GM12891 (cell line): ENCODE results near the gene CTTN.
A peak's percentile ranks its signal among the peaks of the same experiment; 100 is the strongest.

Experiments used
- DNase-seq: peaks from one replicate; pipeline ENCODE4 v3.0.0; 2011; ENCODE audit warnings: low spot score; ENCODE audit not compliant: insufficient read length
- FAIRE-seq: peaks from 2 replicates; lab custom pipeline; 2011; peaks lifted over from hg19 to GRCh38; lab: Jason Lieb, UNC
- PAX5 ChIP-seq: IDR thresholded peaks from 2 replicates; pipeline ENCODE4 v1.6.1; 2011; ENCODE audit warnings: low read length, moderate library complexity, mild to moderate bottlenecking; ENCODE audit not compliant: insufficient read depth, severe bottlenecking
- POLR2A ChIP-seq: IDR thresholded peaks from 2 replicates; pipeline ENCODE4 v1.6.1; 2011; ENCODE audit warnings: low read depth, low read length, control low read depth
- POLR2AphosphoS5 ChIP-seq: IDR thresholded peaks from 2 replicates; pipeline ENCODE4 v1.6.1; 2011; ENCODE audit warnings: low read depth, low read length, control low read depth
- POU2F2 ChIP-seq: IDR thresholded peaks from 2 replicates; pipeline ENCODE4 v1.6.1; 2011; ENCODE audit warnings: low read depth, mild to moderate bottlenecking, control low read depth, low read length, moderate library complexity
- SPI1 ChIP-seq: IDR thresholded peaks from 2 replicates; pipeline ENCODE4 v1.6.1; 2011; ENCODE audit warnings: low read depth, low read length, control low read depth
- TAF1 ChIP-seq: IDR thresholded peaks from 2 replicates; pipeline ENCODE4 v1.6.1; 2011; ENCODE audit warnings: low read depth, low read length, control low read depth

CTTN gene

GRCh38 chr11:70423523-70424505 lies 25.5 kb downstream of the CTTN start:
- FAIRE-seq = peak; percentile 90
- no peak for TF ChIP-seq PAX5
- peak; percentile 57; the same call in 1 of the 2 replicates for TF ChIP-seq POU2F2
- TF ChIP-seq POLR2AphosphoS5 = 0 out of 2 replicates have a peak, but pooled peaks have one; percentile 29
- DNase-seq = peak; percentile 71

- DNase-seq (peak; percentile 51), FAIRE-seq (peak; percentile 90)
- TF ChIP-seq POLR2A (no peak), SPI1 (peak; percentile 37; the same call in 1 of the 2 replicates), POU2F2 (peak; percentile 80), POLR2AphosphoS5 (no peak), PAX5 (no peak), TAF1 (no peak)
Measured at GRCh38 chr11:70424765-70425344, 26.5 kb downstream of the CTTN start.

DNA sequence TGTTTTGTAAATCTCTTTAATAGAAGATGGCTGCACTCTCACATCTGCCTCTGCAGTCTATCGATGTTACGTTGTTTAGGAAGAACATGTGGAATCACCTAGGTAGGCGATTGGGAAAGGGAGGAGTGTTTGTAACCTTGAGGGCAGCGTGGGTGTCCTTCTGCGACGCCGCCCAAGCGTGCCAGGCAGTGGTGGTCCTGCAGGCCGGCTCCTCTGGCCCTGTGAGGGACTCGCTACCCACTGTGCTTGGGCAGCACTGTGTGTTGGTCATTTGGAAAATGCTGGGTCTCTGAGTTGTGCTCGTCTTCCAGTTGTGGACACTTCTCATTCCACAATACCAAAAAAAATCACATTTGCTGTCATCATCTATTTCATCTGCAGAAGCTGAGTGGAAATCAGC lies 29.1 kb downstream of the CTTN start:
- FAIRE-seq = no peak
- no peak for TF ChIP-seq POLR2AphosphoS5
- no peak for TF ChIP-seq TAF1
- no peak for TF ChIP-seq POU2F2
- no peak for TF ChIP-seq POLR2A
- TF ChIP-seq SPI1 = no peak
- TF ChIP-seq PAX5 = no peak
- DNase-seq = no peak

GRCh38 chr11:70428701-70429427 lies 30.5 kb downstream of the CTTN start:
- TF ChIP-seq TAF1 (no peak), SPI1 (no peak), POLR2AphosphoS5 (no peak), POU2F2 (no peak), PAX5 (no peak), POLR2A (no peak)
- DNase-seq = no peak
- FAIRE-seq = no peak

GRCh38 chr11:70429428-70429705 lies 31.0 kb downstream of the CTTN start:
- FAIRE-seq (no peak), DNase-seq (no peak)
- TF ChIP-seq SPI1 (no peak), POU2F2 (no peak)

DNA sequence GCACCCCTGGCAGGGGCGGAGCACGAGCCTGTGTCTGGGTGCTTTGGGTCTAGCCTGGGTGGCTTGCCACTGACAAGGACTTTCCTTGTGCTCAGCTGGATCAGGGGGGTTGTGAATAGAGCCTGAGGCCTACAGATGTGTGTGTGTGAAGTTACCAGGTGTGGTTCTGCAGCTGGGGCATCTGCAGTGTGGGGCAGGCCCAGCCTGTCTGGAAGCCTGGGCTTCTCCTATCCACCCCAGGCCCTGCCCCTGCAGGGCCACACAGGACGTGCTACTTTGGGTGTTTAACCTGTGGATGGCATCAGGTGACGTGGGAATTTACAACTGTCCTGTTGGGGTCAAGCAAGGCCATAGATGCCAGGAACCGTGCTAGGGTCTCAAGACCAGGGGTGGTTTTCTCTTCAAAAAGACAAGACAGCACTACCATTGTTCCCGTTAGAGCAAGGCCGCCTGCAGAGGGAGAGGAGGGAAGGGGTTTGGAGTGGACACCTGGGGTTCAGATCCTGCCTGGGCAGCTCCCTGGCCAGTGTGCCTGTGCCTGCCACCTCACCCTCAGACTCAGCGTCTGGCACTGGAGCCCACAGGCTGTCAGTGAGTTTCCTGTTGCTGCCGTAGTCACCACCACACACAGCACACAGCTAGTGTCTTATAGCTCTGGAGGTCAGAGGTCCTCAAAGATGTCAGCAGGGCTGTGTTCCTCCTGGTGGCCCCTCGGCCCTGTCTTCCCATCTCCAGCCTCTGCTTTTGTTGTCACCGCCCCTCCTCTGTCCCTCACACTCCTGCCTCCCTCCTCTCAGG lies 31.6 kb downstream of the CTTN start:
- no peak for FAIRE-seq

DNA sequence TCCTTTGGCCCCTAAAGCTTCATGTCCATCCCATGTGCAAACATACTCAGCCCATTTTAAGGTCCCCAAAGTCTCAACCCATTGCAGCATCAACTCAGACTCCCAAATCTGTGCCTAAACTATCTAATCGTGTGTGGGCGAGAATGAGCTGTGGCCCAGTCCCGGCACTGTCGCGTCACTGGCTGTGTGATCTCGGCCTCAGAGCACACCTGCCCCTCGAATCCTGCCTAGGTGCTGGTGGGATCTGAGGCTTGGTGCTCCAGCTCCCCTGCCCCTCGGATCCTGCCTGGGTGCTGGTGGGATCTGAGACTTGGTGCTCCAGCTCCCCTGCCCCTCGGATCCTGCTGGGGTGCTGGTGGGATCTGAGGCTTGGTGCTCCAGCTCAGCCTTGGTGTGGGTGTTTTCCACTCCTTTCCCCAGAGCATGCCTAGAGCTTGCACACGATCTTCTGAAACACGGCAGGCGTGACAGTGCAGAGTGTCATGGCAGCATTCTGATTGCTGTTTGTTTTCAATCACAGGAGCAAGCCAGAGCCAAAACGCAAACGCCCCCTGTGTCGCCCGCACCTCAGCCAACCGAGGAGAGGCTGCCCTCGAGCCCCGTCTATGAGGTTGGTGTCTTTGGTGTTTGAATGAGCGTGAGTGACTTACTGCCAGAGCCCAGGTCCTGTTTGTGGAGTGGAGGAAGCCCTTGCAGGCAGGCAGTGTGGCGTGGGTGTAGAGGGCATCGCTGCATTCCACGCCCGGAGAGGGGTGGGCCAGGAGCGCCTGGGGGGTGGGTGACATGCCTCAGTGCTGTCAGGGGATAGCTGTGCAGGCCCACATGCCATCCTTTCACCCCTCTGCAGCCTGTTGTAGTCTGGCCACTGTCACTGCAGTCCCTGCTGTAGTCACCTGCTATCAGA lies 32.6 kb downstream of the CTTN start:
- FAIRE-seq = no peak
- no peak for DNase-seq
- TF ChIP-seq POU2F2 = no peak
- no peak for TF ChIP-seq SPI1
- no peak for TF ChIP-seq POLR2AphosphoS5
- no peak for TF ChIP-seq TAF1
- no peak for TF ChIP-seq PAX5
- no peak for TF ChIP-seq POLR2A

More for the DNA sequence above, 31.6 kb downstream of the CTTN start:
- TF ChIP-seq POU2F2 (no peak), SPI1 (no peak), POLR2AphosphoS5 (no peak), POLR2A (no peak), TAF1 (no peak), PAX5 (no peak)
- DNase-seq = no peak

GRCh38 chr11:70431611-70432010 lies 33.3 kb downstream of the CTTN start:
- TF ChIP-seq PAX5 = no peak
- TF ChIP-seq POLR2A = no peak
- TF ChIP-seq TAF1 = no peak
- no peak for TF ChIP-seq SPI1
- no peak for TF ChIP-seq POLR2AphosphoS5
- no peak for TF ChIP-seq POU2F2
- DNase-seq = no peak
- FAIRE-seq = no peak
